SK-N-SH treated with all-trans-retinoic acid at 6 μM for 48 hours (cell line): ENCODE measurements around the gene USP46.

Experiments used
- ATAC-seq: fragments of 200-7000 bp; cut with Tn5 transposase; 3 replicates; pipeline ENCODE4 v1.9.1; 2020; ENCODE audit warnings: mild to moderate bottlenecking, moderate library complexity
- ARNTL ChIP-seq: fragments of 450-650 bp; formaldehyde crosslinking; IDR thresholded peaks from 2 replicates; pipeline ENCODE4 v1.5.0; 2020; ENCODE audit warnings: low read depth, mild to moderate bottlenecking, moderate library complexity, borderline replicate concordance
- BACH2 ChIP-seq: fragments of 250-450 bp; sonication (Bioruptor Pico); IDR thresholded peaks from 2 replicates; pipeline ENCODE4 v1.9.0; 2021; ENCODE audit warnings: mild to moderate bottlenecking, borderline replicate concordance
- CREB5 ChIP-seq: fragments of 250-450 bp; sonication (Bioruptor Pico); IDR thresholded peaks from 2 replicates; pipeline ENCODE4 v1.5.1; 2020; ENCODE audit warnings: low read depth, mild to moderate bottlenecking, moderate library complexity
- CSDC2 ChIP-seq: fragments of 250-450 bp; sonication (Bioruptor Pico); IDR thresholded peaks from 2 replicates; pipeline ENCODE4 v1.5.0; 2020; ENCODE audit warnings: mild to moderate bottlenecking, moderate library complexity
- CSRNP3 ChIP-seq: fragments of 250-450 bp; sonication (Bioruptor Pico); IDR thresholded peaks from 2 replicates; pipeline ENCODE4 v1.5.1; 2021; ENCODE audit warnings: mild to moderate bottlenecking, moderate library complexity
- ESRRG ChIP-seq: fragments of 250-450 bp; sonication (Bioruptor Pico); IDR thresholded peaks from 2 replicates; pipeline ENCODE4 v1.6.1; 2021; ENCODE audit warnings: mild to moderate bottlenecking
- ISL1 ChIP-seq: fragments of 250-450 bp; sonication (Bioruptor Pico); IDR thresholded peaks from 2 replicates; pipeline ENCODE4 v2.1.2; 2022; ENCODE audit warnings: mild to moderate bottlenecking, moderate library complexity
- OSR1 ChIP-seq: fragments of 250-450 bp; sonication (Bioruptor Pico); IDR thresholded peaks from 2 replicates; pipeline ENCODE4 v1.8.0; 2022; ENCODE audit warnings: moderate library complexity, mild to moderate bottlenecking, inconsistent platforms
- PATZ1 ChIP-seq: fragments of 250-450 bp; sonication (Bioruptor Pico); IDR thresholded peaks from 2 replicates; pipeline ENCODE4 v1.8.0; 2020; ENCODE audit warnings: mild to moderate bottlenecking, moderate library complexity, borderline replicate concordance
- PPARA ChIP-seq: fragments of 250-450 bp; sonication (Bioruptor Pico); IDR thresholded peaks from 2 replicates; pipeline ENCODE4 v1.5.0; 2020; ENCODE audit warnings: mild to moderate bottlenecking, borderline replicate concordance
- RARB ChIP-seq: fragments of 250-450 bp; sonication (Bioruptor Pico); IDR thresholded peaks from 2 replicates; pipeline ENCODE4 v1.8.0; 2021; ENCODE audit warnings: mild to moderate bottlenecking, moderate library complexity
- SNAI2 ChIP-seq: fragments of 250-450 bp; sonication (Bioruptor Pico); IDR thresholded peaks from 2 replicates; pipeline ENCODE4 v1.5.0; 2020; ENCODE audit warnings: mild to moderate bottlenecking, moderate library complexity
- TCF4 ChIP-seq: fragments of 250-450 bp; sonication (Bioruptor Pico); IDR thresholded peaks from 2 replicates; pipeline ENCODE4 v1.8.0; 2021; ENCODE audit warnings: mild to moderate bottlenecking, moderate library complexity, borderline replicate concordance
- TOX ChIP-seq: fragments of 250-450 bp; sonication (Bioruptor Pico); IDR thresholded peaks from 2 replicates; pipeline ENCODE4 v1.8.0; 2021; ENCODE audit warnings: mild to moderate bottlenecking, moderate library complexity, borderline replicate concordance
- TSHZ2 ChIP-seq: fragments of 250-450 bp; sonication (Bioruptor Pico); IDR thresholded peaks from 2 replicates; pipeline ENCODE4 v1.5.0; 2020; ENCODE audit warnings: mild to moderate bottlenecking, moderate library complexity
- ZC3H10 ChIP-seq: fragments of 250-450 bp; sonication (Bioruptor Pico); IDR thresholded peaks from 2 replicates; pipeline ENCODE4 v1.5.1; 2021; ENCODE audit warnings: mild to moderate bottlenecking, moderate library complexity
- ZFP3 ChIP-seq: fragments of 250-450 bp; sonication (Bioruptor Pico); IDR thresholded peaks from 2 replicates; pipeline ENCODE4 v1.5.0; 2020; ENCODE audit warnings: mild to moderate bottlenecking, moderate library complexity
- ZFP30 ChIP-seq: fragments of 450-650 bp; formaldehyde crosslinking; IDR thresholded peaks from 2 replicates; pipeline ENCODE4 v1.5.0; 2022; ENCODE audit warnings: mild to moderate bottlenecking, moderate library complexity
- ZNF565 ChIP-seq: fragments of 450-650 bp; formaldehyde crosslinking; conservative IDR thresholded peaks from 2 replicates; pipeline ENCODE4 v1.5.0; 2020; ENCODE audit warnings: low read depth, mild to moderate bottlenecking, moderate library complexity
- ZNF70 ChIP-seq: fragments of 450-650 bp; formaldehyde crosslinking; IDR thresholded peaks from 2 replicates; pipeline ENCODE4 v1.5.0; 2020; ENCODE audit warnings: mild to moderate bottlenecking, moderate library complexity

USP46 gene

GRCh38 chr4:52586069-52586468, 73.0 kb downstream of the USP46 start:
- TF ChIP-seq TOX (CRISPR knock-in tag) (no peak), CSDC2 (CRISPR knock-in tag) (no peak), ISL1 (CRISPR knock-in tag) (no peak), CSRNP3 (no peak), ZFP30 (CRISPR knock-in tag) (no peak), SNAI2 (CRISPR knock-in tag) (no peak), ZNF70 (CRISPR knock-in tag) (no peak), ARNTL (CRISPR knock-in tag) (no peak), ESRRG (CRISPR knock-in tag) (no peak), ZFP3 (CRISPR knock-in tag) (no peak), TCF4 (CRISPR knock-in tag) (no peak), PATZ1 (CRISPR knock-in tag) (no peak), OSR1 (CRISPR knock-in tag) (no peak), ZNF565 (CRISPR knock-in tag) (no peak)
- TF ChIP-seq, all 23 proteins: peak for 0
- no peak for ATAC-seq

GRCh38 chr4:52585379-52585778, 73.7 kb downstream of the USP46 start:
- TF ChIP-seq PATZ1 (CRISPR knock-in tag) (no peak), ZC3H10 (CRISPR knock-in tag) (no peak), RARB (no peak), CREB5 (CRISPR knock-in tag) (no peak), ESRRG (CRISPR knock-in tag) (no peak), PPARA (no peak), OSR1 (CRISPR knock-in tag) (no peak), TSHZ2 (CRISPR knock-in tag) (no peak)
- ATAC-seq = no peak

GRCh38 chr4:52579602-52580272, 79.4 kb downstream of the USP46 start:
- no peak for ATAC-seq
- no peak for TF ChIP-seq BACH2
- TF ChIP-seq ISL1 (CRISPR knock-in tag) = no peak
- no peak for TF ChIP-seq ZC3H10 (CRISPR knock-in tag)
- TF ChIP-seq CSDC2 (CRISPR knock-in tag) = no peak
- TF ChIP-seq ZNF565 (CRISPR knock-in tag) = no peak
- TF ChIP-seq PPARA = no peak
- TF ChIP-seq PATZ1 (CRISPR knock-in tag) = no peak
- TF ChIP-seq TOX (CRISPR knock-in tag) = no peak
